HG02884 (cell line): ENCODE results near the gene SEPTIN11.

Experiments used
- ATAC-seq: cut with Tn5 transposase; IDR thresholded peaks from one replicate; pipeline ENCODE4 v1.9.1; 2021; ENCODE audit warnings: mild to moderate bottlenecking, moderate library complexity; ENCODE audit not compliant: unreplicated experiment

SEPTIN11 gene

DNA sequence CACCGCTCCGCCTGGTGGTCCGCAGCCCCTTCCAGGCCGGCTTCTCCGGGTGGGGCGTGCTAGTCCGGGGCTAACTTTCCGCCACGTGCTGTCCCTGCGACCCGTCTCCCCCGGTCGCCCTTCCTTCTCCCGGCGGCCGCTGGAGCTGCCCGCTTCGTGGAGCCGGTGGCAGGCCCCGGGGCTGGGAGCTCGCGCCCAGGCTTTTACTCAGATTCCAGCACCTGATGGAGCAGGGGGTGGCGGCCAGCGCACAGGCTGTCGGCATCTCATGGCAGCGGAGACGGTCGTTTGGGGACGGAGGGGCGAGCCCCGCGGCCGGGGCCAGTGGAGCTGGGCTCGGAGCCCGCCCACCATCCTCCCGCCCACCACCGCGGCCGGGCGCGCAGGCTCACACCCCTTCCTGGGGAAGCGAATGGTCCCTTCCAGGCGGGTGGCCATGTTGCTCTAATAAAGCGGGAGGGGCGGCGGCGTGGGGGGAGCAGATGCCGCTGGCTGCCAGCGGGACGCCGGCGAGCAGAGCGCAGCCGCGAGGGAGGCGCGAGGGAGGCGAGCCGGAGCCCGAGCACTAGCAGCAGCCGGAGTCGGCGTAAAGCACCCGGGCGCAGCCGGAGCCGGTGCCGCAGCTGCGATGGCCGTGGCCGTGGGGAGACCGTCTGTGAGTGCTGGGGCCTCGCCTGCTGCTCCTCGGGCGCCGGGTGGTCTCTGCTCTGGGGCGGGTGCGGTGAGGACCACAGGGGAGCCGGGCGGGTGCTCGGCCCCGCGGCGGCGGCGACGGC, at the start of gene SEPTIN11:
Gene SEPTIN11, plus strand, starts transcription at position 477 of the 776 bp plus-strand sequence. Its CDS starts 152 bp downstream, at position 629.
- peak; percentile 58 for ATAC-seq

DNA sequence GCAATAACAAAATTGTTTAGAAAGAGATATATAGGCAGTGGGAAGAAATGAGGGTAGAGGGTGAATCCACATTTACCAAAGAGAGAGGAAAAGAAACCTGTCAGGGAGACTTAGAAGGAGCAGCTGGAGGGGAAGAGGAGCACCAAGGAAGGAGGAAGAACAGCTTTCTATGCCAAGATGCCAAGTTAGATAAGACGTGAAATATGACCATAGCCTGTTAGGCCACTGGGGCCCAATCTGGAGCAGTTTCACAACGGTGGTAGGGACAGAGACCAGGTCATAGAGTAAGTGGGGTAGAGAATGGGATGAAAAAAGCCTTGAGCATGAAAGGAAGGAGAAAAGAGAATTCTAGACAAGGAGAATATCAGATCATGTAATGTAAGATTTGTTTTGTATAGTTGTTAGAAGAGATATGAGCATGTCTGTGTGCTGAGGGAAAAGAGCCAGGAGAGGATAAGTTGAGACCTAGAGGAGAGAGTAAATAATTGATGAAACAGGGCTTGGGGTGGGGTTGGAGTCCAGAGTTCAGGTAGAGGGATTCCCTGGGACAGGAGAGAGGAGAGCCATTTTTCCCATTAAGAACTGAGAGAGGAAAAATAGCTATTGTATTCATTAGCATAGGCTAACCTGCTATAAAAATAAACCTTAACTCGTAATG, 47.2 kb upstream of the SEPTIN11 start:
- no peak for ATAC-seq

DNA sequence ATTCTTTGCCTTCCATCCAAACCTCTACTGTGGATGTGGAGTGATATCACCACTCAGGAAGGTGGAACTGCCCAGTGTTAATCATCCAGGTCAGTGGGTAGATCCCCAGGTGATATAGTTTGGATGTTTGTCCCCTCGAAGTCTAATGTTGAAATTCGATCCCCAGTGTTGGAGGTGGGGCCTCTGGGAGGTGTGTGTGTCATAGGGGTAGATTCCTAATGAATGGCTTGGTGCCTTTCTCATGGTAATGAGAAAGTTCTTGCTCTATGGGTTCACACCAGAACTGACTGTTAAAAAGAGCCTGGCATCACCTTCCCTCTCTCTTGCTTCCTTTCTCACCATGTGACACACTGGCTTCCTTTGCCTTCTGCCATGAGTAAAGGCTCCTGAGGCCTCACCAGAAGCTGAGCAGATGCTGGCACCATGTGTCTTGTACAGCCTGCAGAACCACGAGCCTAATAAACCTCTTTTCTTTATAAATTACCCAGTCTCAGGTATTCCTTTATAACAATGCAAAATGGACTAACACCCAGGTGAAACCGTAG, 44.8 kb upstream of the SEPTIN11 start:
- no peak for ATAC-seq

- no peak for ATAC-seq
Measured at GRCh38 chr4:76905521-76905920, 44.0 kb upstream of the SEPTIN11 start.

GRCh38 chr4:76909711-76910110, 39.8 kb upstream of the SEPTIN11 start:
- ATAC-seq = no peak

- ATAC-seq = no peak
Measured at GRCh38 chr4:76920715-76921114, 28.8 kb upstream of the SEPTIN11 start.

GRCh38 chr4:76923619-76924357, 25.8 kb upstream of the SEPTIN11 start:
- ATAC-seq = no peak

GRCh38 chr4:76926841-76927240, 22.7 kb upstream of the SEPTIN11 start:
- ATAC-seq = no peak

GRCh38 chr4:76930685-76931084, 18.9 kb upstream of the SEPTIN11 start:
- no peak for ATAC-seq

DNA sequence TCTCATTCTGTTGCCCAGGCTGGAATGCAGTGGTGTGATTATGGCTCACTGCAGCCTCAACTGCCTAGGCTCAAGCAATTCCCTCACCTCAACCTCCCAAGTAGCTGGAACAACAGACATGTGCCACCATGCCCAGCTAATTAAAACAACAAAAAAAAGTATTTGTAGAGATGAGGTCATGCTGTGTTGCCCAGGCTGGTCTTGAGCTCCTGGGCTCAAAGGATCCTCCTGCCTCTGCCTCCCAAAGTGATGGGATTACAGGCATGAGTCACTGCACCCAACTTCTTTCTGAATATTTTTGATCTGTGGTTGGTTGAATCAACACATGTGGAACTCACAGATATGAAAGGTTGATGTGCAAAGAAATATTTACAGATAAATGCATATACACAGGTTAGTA, 18.5 kb upstream of the SEPTIN11 start:
- ATAC-seq = no peak

DNA sequence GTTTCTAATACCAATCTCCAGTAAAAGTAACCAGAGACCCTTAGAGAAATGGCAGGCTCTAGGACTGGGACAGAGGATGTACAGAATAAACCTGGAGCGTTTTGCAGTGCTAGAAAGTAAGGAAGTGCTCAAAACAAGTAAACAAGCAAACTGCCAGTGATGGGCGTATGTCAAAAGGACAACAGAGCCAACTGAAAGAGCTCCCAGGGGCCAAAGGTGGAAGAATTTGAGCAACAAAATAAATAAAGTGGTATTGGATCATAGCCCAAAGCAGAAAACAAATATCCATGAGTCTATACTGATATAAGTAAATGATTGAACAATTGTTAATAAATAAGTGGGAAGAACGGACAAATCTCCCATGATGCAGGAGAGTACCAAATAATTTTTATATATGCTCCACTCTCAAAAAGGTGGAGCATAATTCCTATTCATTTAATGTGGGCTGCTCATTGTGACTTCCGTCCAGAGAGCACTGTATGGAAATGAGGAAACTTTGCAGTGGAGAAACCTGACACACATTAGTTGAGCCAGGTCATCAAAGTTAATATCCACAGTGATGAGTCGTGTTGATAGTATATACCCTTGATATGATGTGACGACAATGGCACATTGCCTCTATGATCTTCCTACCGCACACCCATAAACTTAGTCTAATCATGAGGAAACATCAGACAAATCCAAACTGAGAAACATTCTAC, 17.8 kb upstream of the SEPTIN11 start:
- ATAC-seq = no peak

GRCh38 chr4:76939184-76939583, 10.4 kb upstream of the SEPTIN11 start:
- ATAC-seq = no peak

GRCh38 chr4:76943129-76943620, 6.4 kb upstream of the SEPTIN11 start:
- ATAC-seq = no peak

GRCh38 chr4:76943790-76944189, 5.8 kb upstream of the SEPTIN11 start:
- no peak for ATAC-seq

- ATAC-seq = no peak
Measured at GRCh38 chr4:76947369-76947768, 2.2 kb upstream of the SEPTIN11 start.

DNA sequence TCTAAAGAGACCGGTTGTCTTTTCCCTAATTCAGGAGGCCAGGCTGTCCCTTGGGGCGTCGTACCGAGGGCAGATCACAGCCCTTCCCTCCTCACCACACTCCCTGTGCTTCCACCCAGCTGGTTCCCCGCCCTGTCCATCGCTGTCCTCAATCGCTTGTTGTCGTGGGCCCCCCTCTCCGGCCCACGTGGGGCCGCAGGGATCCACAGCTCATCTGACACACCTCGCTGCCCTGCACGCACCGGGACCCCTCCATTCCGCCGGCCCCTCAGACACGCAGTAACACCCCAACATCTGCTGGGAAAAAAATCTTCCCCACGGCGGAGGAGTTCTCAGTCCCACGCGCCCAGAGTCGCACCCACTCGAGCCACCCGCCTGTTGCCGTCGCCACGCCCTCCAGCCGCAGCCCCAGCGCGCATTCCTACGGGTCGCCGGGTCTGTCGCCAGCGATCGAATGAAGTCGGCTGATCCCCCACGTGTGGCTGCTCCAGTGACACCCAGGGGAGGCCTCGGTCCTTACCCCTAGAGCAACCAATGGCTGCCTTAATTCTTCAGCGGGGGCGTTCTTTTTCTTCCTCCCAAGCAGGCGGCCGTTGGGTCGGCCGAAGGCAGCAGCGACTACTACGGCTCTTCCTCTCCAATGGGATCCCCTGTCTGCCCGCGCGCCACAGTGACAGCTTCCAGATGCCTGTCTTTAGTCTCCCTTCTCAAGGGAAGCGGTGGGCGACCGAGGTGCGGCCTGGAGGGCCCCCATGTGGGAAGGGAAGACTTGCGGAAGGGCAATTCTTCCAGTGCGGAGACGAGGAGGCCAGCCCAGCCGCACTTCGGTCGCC, 893 bp upstream of the SEPTIN11 start:
- peak; percentile 47 for ATAC-seq

GRCh38 chr4:76950052-76950955, 752 bp downstream of the SEPTIN11 start:
- ATAC-seq = no peak

GRCh38 chr4:76950956-76951671, 1.6 kb downstream of the SEPTIN11 start:
- no peak for ATAC-seq
